HG02870 (cell line): ENCODE measurements around the gene SLC39A8.
"Not testable (repeated sequence)": the region's sequence is repeated elsewhere in the genome, so short reads cannot be mapped to it uniquely, and the experiment has no call there.

Experiments used
- ATAC-seq: cut with Tn5 transposase; IDR thresholded peaks from one replicate; pipeline ENCODE4 v1.9.1; 2021; ENCODE audit warnings: mild to moderate bottlenecking, moderate library complexity; ENCODE audit not compliant: unreplicated experiment

Gene SLC39A8

GRCh38 chr4:102244878-102245535, 100.3 kb downstream of the SLC39A8 start:
- no peak for ATAC-seq

GRCh38 chr4:102243296-102243695, 102.0 kb downstream of the SLC39A8 start:
- ATAC-seq: not testable (repeated sequence)

- ATAC-seq: no peak
Observed at GRCh38 chr4:102234243-102234838, 110.9 kb downstream of the SLC39A8 start.

GRCh38 chr4:102230194-102230593, 115.1 kb downstream of the SLC39A8 start:
- ATAC-seq: no peak

- no peak for ATAC-seq
Observed at GRCh38 chr4:102227388-102227787, 117.9 kb downstream of the SLC39A8 start.

- no peak for ATAC-seq
Observed at GRCh38 chr4:102223461-102223860, 121.8 kb downstream of the SLC39A8 start.

- ATAC-seq: no peak
Observed at GRCh38 chr4:102222838-102223409, 122.4 kb downstream of the SLC39A8 start.

- no peak for ATAC-seq
Observed at GRCh38 chr4:102219129-102219528, 126.2 kb downstream of the SLC39A8 start.

- ATAC-seq: no peak
Observed at GRCh38 chr4:102218656-102219055, 126.6 kb downstream of the SLC39A8 start.

- no peak for ATAC-seq
Observed at GRCh38 chr4:102217775-102218355, 127.4 kb downstream of the SLC39A8 start.

- ATAC-seq: no peak
Observed at GRCh38 chr4:102217345-102217744, 127.9 kb downstream of the SLC39A8 start.

GRCh38 chr4:102216666-102217065, 128.6 kb downstream of the SLC39A8 start:
- no peak for ATAC-seq

- no peak for ATAC-seq
Observed at GRCh38 chr4:102213031-102213430, 132.3 kb downstream of the SLC39A8 start.
